WTC11 (cell line): ENCODE results near the gene ANGPTL2. TPM values are rescaled to one million over a fixed set of nuclear protein-coding genes. Genes with fewer than 3 reads are reported as not detected.

Source experiments
- ATAC-seq: fragments of 200-7000 bp; cut with Tn5 transposase; 2 replicates; pipeline ENCODE4 v1.10.0; 2021; ENCODE audit warnings: mild to moderate bottlenecking, moderate library complexity
- CTCF ChIA-PET: fragments of 300-600 bp; sonication (Branson Sonifier 250); formaldehyde crosslinking; loops from one replicate; lab custom pipeline; 2021; ENCODE audit warnings: antibody characterized with exemption; lab: Charles Lee
- POLR2A ChIA-PET: fragments of 350-600 bp; sonication (Branson Sonifier 250); formaldehyde crosslinking; loops from one replicate; lab custom pipeline; 2021; ENCODE audit warnings: antibody characterized with exemption; lab: Charles Lee
- DNase-seq: peaks from one replicate; pipeline ENCODE4 v3.0.0; 2021; ENCODE audit warnings: low spot score
- H3K27ac Mint-ChIP-seq: 2 replicates; pipeline ENCODE4 v1.8.0; 2021; ENCODE audit warnings: mixed read lengths
- H3K27me3 Mint-ChIP-seq: 2 replicates; pipeline ENCODE4 v1.8.0; 2021; ENCODE audit warnings: low read depth, mild to moderate bottlenecking, moderate library complexity, mixed read lengths
- H3K36me3 Mint-ChIP-seq: 2 replicates; pipeline ENCODE4 v1.8.0; 2021; ENCODE audit warnings: mixed read lengths
- H3K4me1 Mint-ChIP-seq: 2 replicates; pipeline ENCODE4 v1.8.0; 2022; ENCODE audit warnings: mixed read lengths
- H3K4me3 Mint-ChIP-seq: 2 replicates; pipeline ENCODE4 v1.8.0; 2021; ENCODE audit warnings: mild to moderate bottlenecking, moderate library complexity, mixed read lengths
- H3K9me3 Mint-ChIP-seq: 2 replicates; pipeline ENCODE4 v1.8.0; 2021; ENCODE audit warnings: mixed read lengths
- ATF2 ChIP-seq: sonication (generic); formaldehyde crosslinking; IDR thresholded peaks from 2 replicates; pipeline ENCODE4 v1.8.1; 2022; ENCODE audit warnings: low read depth, missing genetic modification reagents, borderline replicate concordance
- CBFB ChIP-seq: sonication (generic); formaldehyde crosslinking; IDR thresholded peaks from 2 replicates; pipeline ENCODE4 v1.8.1; 2022; ENCODE audit warnings: mild to moderate bottlenecking, low read depth, missing genetic modification reagents
- CREM ChIP-seq: sonication (generic); formaldehyde crosslinking; IDR thresholded peaks from 2 replicates; pipeline ENCODE4 v1.8.1; 2022; ENCODE audit warnings: mild to moderate bottlenecking, missing genetic modification reagents, moderate library complexity
- FOXJ3 ChIP-seq: sonication (generic); formaldehyde crosslinking; IDR thresholded peaks from 2 replicates; pipeline ENCODE4 v1.9.0; 2021; ENCODE audit warnings: missing genetic modification reagents, mild to moderate bottlenecking, borderline replicate concordance
- GRHL2 ChIP-seq: fragments of 250-450 bp; sonication (Bioruptor Pico); IDR thresholded peaks from 2 replicates; pipeline ENCODE4 v1.8.0; 2022; ENCODE audit warnings: mild to moderate bottlenecking, moderate library complexity; ENCODE audit not compliant: insufficient replicate concordance, severe bottlenecking
- KAT7 ChIP-seq: sonication (generic); formaldehyde crosslinking; IDR thresholded peaks from 2 replicates; pipeline ENCODE4 v1.8.1; 2023; ENCODE audit warnings: missing genetic modification reagents, mild to moderate bottlenecking, borderline replicate concordance
- SMAD3 ChIP-seq: sonication (generic); formaldehyde crosslinking; IDR thresholded peaks from 2 replicates; pipeline ENCODE4 v1.8.0; 2022; ENCODE audit warnings: missing genetic modification reagents, mild to moderate bottlenecking, borderline replicate concordance
- TP53 ChIP-seq: sonication (generic); formaldehyde crosslinking; IDR thresholded peaks from 2 replicates; pipeline ENCODE4 v1.8.1; 2023; ENCODE audit warnings: mild to moderate bottlenecking, missing genetic modification reagents
- ZBTB21 ChIP-seq: sonication (generic); formaldehyde crosslinking; IDR thresholded peaks from 2 replicates; pipeline ENCODE4 v1.8.1; 2023; ENCODE audit warnings: mild to moderate bottlenecking, missing genetic modification reagents, borderline replicate concordance
- ZNF416 ChIP-seq: fragments of 250-450 bp; sonication (Bioruptor Pico); IDR thresholded peaks from 2 replicates; pipeline ENCODE4 v1.9.0; 2021; ENCODE audit warnings: mild to moderate bottlenecking, inconsistent platforms
- ZNF532 ChIP-seq: fragments of 250-450 bp; sonication (Bioruptor Pico); IDR thresholded peaks from 2 replicates; pipeline ENCODE4 v1.9.0; 2021; ENCODE audit warnings: mild to moderate bottlenecking, borderline replicate concordance
- total RNA-seq: library from RNA; stranded (reverse); gene quantifications from 3 replicates; pipeline ENCODE4 v1.2.3, GENCODE V29; 2021
- TF ChIP-seq, protein P1 (sequence below): sonication (generic); formaldehyde crosslinking; IDR thresholded peaks from 2 replicates; pipeline ENCODE4 v1.8.0; 2022; ENCODE audit warnings: mild to moderate bottlenecking, missing genetic modification reagents
- TF ChIP-seq, protein P2 (sequence below): sonication (generic); formaldehyde crosslinking; IDR thresholded peaks from 2 replicates; pipeline ENCODE4 v1.8.0; 2023; ENCODE audit warnings: mild to moderate bottlenecking, missing genetic modification reagents
- TF ChIP-seq, protein P3 (sequence below): fragments of 200-600 bp; IDR thresholded peaks from 2 replicates; pipeline ENCODE4 v1.8.0; 2022; ENCODE audit warnings: antibody characterized with exemption
- TF ChIP-seq, protein P4 (sequence below): sonication (generic); formaldehyde crosslinking; IDR thresholded peaks from 2 replicates; pipeline ENCODE4 v1.8.1; 2023; ENCODE audit warnings: mild to moderate bottlenecking, missing genetic modification reagents, borderline replicate concordance
- TF ChIP-seq, protein P5 (sequence below): sonication (generic); formaldehyde crosslinking; IDR thresholded peaks from 2 replicates; pipeline ENCODE4 v1.8.1; 2023; ENCODE audit warnings: mild to moderate bottlenecking, missing genetic modification reagents

Gene ANGPTL2
- total RNA-seq, 1 experiment from 2014 or later = 4.5 TPM

DNA sequence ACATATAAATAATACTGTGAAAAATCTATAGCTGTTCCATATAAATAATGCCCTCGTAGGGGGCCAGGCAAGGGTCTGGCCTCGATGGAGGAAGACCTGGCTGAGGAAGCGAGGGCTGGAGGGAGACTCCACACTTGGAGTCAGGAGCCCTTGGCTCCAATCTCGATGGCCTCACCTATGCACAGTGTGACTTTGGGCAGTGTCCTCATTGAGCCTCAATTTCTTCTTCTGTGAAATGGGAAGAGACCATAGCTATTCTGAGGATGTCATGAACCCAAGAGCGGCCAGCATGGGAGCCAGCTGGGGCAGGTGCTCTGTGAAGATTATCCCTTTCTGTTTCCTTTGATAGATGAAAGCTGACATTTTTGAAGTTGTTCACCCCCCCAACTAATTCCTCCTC is 24.8 kb downstream of the ANGPTL2 start (continued):
- TF ChIP-seq CREM (CRISPR knock-in tag) (no peak), GRHL2 (no peak), ZNF416 (CRISPR knock-in tag) (no peak)

GRCh38 chr9:127096208-127096607 is 26.2 kb downstream of the ANGPTL2 start:
- Mint-ChIP-seq H3K36me3 (no peaks in the 10 kb centered on the region), H3K27me3 (no peaks in the 10 kb centered on the region), H3K9me3 (no peaks in the 10 kb centered on the region), H3K27ac (no peak overlapping the region), H3K4me3 (no peak overlapping the region), H3K4me1 (peaks cover 4% of the 10 kb centered on the region)
- CTCF ChIA-PET = interaction anchor here (0.6 to 0.8 kb wide), 2 partner anchors 8 to 149 kb away, joined by 3 read pairs; no protein-coding TSS in a partner anchor
- POLR2A ChIA-PET = no interaction called here
- DNase-seq (no peak), ATAC-seq (no peak)
- TF ChIP-seq SMAD3 (CRISPR knock-in tag) (no peak), CBFB (CRISPR knock-in tag) (no peak), KAT7 (CRISPR knock-in tag) (no peak), ATF2 (CRISPR knock-in tag) (no peak), FOXJ3 (CRISPR knock-in tag) (no peak), ZBTB21 (CRISPR knock-in tag) (no peak), TP53 (CRISPR knock-in tag) (no peak), ZNF532 (no peak)
- TF ChIP-seq, protein P1, sequence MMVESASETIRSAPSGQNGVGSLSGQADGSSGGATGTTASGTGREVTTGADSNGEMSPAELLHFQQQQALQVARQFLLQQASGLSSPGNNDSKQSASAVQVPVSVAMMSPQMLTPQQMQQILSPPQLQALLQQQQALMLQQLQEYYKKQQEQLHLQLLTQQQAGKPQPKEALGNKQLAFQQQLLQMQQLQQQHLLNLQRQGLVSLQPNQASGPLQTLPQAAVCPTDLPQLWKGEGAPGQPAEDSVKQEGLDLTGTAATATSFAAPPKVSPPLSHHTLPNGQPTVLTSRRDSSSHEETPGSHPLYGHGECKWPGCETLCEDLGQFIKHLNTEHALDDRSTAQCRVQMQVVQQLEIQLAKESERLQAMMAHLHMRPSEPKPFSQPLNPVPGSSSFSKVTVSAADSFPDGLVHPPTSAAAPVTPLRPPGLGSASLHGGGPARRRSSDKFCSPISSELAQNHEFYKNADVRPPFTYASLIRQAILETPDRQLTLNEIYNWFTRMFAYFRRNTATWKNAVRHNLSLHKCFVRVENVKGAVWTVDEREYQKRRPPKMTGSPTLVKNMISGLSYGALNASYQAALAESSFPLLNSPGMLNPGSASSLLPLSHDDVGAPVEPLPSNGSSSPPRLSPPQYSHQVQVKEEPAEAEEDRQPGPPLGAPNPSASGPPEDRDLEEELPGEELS (CRISPR knock-in tag) = no peak
- TF ChIP-seq, protein P2, sequence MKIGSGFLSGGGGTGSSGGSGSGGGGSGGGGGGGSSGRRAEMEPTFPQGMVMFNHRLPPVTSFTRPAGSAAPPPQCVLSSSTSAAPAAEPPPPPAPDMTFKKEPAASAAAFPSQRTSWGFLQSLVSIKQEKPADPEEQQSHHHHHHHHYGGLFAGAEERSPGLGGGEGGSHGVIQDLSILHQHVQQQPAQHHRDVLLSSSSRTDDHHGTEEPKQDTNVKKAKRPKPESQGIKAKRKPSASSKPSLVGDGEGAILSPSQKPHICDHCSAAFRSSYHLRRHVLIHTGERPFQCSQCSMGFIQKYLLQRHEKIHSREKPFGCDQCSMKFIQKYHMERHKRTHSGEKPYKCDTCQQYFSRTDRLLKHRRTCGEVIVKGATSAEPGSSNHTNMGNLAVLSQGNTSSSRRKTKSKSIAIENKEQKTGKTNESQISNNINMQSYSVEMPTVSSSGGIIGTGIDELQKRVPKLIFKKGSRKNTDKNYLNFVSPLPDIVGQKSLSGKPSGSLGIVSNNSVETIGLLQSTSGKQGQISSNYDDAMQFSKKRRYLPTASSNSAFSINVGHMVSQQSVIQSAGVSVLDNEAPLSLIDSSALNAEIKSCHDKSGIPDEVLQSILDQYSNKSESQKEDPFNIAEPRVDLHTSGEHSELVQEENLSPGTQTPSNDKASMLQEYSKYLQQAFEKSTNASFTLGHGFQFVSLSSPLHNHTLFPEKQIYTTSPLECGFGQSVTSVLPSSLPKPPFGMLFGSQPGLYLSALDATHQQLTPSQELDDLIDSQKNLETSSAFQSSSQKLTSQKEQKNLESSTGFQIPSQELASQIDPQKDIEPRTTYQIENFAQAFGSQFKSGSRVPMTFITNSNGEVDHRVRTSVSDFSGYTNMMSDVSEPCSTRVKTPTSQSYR = no peak
- TF ChIP-seq, protein P3, sequence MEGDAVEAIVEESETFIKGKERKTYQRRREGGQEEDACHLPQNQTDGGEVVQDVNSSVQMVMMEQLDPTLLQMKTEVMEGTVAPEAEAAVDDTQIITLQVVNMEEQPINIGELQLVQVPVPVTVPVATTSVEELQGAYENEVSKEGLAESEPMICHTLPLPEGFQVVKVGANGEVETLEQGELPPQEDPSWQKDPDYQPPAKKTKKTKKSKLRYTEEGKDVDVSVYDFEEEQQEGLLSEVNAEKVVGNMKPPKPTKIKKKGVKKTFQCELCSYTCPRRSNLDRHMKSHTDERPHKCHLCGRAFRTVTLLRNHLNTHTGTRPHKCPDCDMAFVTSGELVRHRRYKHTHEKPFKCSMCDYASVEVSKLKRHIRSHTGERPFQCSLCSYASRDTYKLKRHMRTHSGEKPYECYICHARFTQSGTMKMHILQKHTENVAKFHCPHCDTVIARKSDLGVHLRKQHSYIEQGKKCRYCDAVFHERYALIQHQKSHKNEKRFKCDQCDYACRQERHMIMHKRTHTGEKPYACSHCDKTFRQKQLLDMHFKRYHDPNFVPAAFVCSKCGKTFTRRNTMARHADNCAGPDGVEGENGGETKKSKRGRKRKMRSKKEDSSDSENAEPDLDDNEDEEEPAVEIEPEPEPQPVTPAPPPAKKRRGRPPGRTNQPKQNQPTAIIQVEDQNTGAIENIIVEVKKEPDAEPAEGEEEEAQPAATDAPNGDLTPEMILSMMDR = no peak
- TF ChIP-seq, protein P4, sequence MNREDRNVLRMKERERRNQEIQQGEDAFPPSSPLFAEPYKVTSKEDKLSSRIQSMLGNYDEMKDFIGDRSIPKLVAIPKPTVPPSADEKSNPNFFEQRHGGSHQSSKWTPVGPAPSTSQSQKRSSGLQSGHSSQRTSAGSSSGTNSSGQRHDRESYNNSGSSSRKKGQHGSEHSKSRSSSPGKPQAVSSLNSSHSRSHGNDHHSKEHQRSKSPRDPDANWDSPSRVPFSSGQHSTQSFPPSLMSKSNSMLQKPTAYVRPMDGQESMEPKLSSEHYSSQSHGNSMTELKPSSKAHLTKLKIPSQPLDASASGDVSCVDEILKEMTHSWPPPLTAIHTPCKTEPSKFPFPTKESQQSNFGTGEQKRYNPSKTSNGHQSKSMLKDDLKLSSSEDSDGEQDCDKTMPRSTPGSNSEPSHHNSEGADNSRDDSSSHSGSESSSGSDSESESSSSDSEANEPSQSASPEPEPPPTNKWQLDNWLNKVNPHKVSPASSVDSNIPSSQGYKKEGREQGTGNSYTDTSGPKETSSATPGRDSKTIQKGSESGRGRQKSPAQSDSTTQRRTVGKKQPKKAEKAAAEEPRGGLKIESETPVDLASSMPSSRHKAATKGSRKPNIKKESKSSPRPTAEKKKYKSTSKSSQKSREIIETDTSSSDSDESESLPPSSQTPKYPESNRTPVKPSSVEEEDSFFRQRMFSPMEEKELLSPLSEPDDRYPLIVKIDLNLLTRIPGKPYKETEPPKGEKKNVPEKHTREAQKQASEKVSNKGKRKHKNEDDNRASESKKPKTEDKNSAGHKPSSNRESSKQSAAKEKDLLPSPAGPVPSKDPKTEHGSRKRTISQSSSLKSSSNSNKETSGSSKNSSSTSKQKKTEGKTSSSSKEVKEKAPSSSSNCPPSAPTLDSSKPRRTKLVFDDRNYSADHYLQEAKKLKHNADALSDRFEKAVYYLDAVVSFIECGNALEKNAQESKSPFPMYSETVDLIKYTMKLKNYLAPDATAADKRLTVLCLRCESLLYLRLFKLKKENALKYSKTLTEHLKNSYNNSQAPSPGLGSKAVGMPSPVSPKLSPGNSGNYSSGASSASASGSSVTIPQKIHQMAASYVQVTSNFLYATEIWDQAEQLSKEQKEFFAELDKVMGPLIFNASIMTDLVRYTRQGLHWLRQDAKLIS (CRISPR knock-in tag) = no peak
- TF ChIP-seq, protein P5, sequence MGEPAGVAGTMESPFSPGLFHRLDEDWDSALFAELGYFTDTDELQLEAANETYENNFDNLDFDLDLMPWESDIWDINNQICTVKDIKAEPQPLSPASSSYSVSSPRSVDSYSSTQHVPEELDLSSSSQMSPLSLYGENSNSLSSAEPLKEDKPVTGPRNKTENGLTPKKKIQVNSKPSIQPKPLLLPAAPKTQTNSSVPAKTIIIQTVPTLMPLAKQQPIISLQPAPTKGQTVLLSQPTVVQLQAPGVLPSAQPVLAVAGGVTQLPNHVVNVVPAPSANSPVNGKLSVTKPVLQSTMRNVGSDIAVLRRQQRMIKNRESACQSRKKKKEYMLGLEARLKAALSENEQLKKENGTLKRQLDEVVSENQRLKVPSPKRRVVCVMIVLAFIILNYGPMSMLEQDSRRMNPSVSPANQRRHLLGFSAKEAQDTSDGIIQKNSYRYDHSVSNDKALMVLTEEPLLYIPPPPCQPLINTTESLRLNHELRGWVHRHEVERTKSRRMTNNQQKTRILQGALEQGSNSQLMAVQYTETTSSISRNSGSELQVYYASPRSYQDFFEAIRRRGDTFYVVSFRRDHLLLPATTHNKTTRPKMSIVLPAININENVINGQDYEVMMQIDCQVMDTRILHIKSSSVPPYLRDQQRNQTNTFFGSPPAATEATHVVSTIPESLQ (CRISPR knock-in tag) = no peak
